WI38 (cell line): ENCODE data around the gene MUC5B.
A peak's percentile ranks its signal among the peaks of the same experiment; 100 is the strongest.
"Not testable (repeated sequence)": the region's sequence is repeated elsewhere in the genome, so short reads cannot be mapped to it uniquely, and the experiment has no call there.

Source experiments
- H3K4me3 ChIP-seq: 2 replicates; pipeline ENCODE4 v1.5.1; 2011; ENCODE audit warnings: low read depth, mild to moderate bottlenecking, control low read depth, low read length
- CTCF ChIP-seq: IDR thresholded peaks from 2 replicates; pipeline ENCODE4 v1.5.1; 2012; ENCODE audit warnings: low read depth, mild to moderate bottlenecking, control low read depth, low read length

MUC5B gene

GRCh38 chr11:1262172-1263006, 39.5 kb downstream of the MUC5B start:
- H3K4me3 ChIP-seq, result peak overlapping the region; percentile 43
- TF ChIP-seq CTCF, result no peak

DNA sequence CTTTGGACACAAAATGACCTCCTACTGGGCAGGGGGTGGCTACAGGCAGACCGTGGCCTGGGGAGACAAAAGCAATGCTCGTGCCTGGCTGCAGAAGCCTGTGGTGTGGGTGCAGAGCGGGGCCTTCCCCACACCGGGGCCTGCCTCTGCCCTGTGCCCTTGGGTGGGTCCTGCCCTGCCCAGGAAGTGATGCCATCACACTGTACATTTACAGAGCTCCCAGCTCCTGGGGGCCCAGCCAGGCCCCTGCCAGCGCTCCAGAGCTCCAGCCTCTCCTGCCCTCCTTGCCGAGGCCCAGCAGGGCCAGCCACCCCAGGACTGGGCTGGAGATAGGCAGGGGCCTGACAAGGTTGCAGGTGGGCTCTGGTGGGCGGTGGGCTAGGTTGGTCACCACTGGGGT, 40.1 kb downstream of the MUC5B start:
- no peak overlapping the region for H3K4me3 ChIP-seq

DNA sequence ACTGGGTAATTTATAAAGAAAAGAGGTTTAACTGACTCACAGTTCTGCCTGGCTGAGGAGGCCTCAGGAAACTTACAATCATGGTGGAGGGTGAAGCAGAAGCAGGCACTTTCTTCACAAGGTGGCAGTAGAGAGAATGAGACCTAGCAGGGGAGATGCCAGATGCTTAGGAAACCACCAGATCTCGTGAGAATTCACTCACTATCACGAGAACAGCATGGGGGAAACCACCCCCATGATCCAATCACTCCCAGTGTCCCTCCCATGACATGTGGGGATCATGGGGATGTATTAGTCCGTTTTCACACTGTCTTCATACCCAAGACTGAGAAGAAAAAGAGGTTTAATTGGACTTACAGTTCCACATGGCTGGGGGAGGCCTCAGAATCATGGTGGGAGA, 41.6 kb downstream of the MUC5B start:
- 0 out of 2 replicates have a peak, but pooled peaks have one; percentile 13 for TF ChIP-seq CTCF
- not testable (repeated sequence) for H3K4me3 ChIP-seq

More for the DNA sequence above, 40.1 kb downstream of the MUC5B start:
- TF ChIP-seq CTCF, result no peak

- H3K4me3 ChIP-seq, result not testable (repeated sequence)
Observed at GRCh38 chr11:1265480-1265879, 42.6 kb downstream of the MUC5B start.

- not testable (repeated sequence) for H3K4me3 ChIP-seq
Observed at GRCh38 chr11:1266976-1267375, 44.1 kb downstream of the MUC5B start.

- no peak overlapping the region for H3K4me3 ChIP-seq
- TF ChIP-seq CTCF, result no peak
Observed at GRCh38 chr11:1267441-1268100, 44.7 kb downstream of the MUC5B start.

DNA sequence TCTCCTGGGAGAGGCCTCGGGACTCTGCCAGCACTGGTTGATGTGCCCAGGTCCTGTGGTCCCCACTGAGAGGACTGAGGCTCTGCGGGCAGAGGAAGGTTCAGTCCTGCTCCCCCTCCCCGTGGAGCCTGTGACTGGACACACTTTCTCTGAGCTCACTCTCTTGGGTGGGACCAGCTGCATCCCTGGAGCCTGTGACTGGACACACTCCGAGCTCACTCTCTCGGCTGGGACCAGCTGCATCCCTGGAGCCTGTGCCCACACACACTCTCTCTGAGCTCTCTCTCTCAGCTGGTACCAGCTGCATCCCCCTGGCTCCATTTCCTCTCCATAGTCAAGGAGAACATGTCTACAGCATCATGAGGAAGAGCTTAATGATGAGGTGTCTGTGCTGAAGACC, 47.1 kb downstream of the MUC5B start:
- no peak overlapping the region for H3K4me3 ChIP-seq
- no peak for TF ChIP-seq CTCF

- no peak overlapping the region for H3K4me3 ChIP-seq
- TF ChIP-seq CTCF, result no peak
Observed at GRCh38 chr11:1270476-1270875, 47.6 kb downstream of the MUC5B start.
